ENCODE measurements around the gene NAB2. TPM values are rescaled to one million over a fixed set of nuclear protein-coding genes. Genes with fewer than 3 reads are reported as not detected.
"Not testable (repeated sequence)": the region's sequence is repeated elsewhere in the genome, so short reads cannot be mapped to it uniquely, and the experiment has no call there.

NAB2 gene
- total RNA-seq, 1 donor from 2014 or later: 76.7 TPM

- no peak for DNase-seq (ENCODE audit: low read depth)
These were observed 24.8 kb upstream of the NAB2 start for GRCh38 chr12:57063991-57064685.

DNA sequence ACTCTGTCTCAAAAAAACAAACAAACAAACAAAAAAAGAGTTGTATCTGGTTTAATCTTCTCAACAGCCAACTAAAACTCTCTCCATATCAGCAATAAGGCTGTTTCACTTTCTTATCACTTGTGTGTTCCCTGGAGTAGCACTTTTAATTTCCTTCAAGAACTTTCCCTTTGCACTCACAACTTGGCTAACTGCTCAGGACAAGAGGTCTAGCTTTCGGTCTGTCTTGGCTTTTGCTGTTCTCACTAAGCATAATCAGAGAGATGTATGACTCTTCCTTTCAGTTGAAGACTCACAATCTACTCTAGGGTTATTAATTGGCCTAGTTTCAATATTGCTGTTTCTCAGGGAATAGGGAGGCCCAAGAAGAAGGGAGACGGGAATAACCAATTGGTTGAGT, 22.7 kb upstream of the NAB2 start:
- no peak for DNase-seq (ENCODE audit: low read depth)

DNA sequence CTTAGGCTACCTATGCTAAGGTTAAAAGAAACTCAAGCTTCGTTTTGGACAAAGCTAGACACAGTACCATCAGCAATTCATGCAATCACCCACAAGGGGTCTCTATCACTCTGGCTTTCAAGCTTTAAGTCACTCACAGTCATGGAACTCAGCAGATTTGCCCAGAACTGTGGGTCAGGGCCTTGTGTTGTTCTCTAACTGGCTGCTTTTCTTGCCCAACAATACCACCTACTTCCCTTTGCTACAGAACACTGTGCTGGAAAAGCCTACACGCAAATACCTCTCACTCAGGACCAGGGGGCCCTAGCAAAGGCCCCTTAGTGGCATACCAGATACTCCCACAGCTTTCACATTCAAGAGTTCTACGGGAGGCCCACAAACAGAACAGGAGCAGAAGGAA, 19.4 kb upstream of the NAB2 start:
- peak; percentile 83 for DNase-seq (ENCODE audit: low read depth)

GRCh38 chr12:57072661-57073060, 16.3 kb upstream of the NAB2 start:
- DNase-seq (ENCODE audit: low read depth): no peak

- not testable (repeated sequence) for DNase-seq (ENCODE audit: low read depth)
These were observed 15.1 kb upstream of the NAB2 start for GRCh38 chr12:57073566-57074450.

- peak; percentile 100 for DNase-seq (ENCODE audit: low read depth)
These were observed 10.2 kb upstream of the NAB2 start, which contains the start of gene NEMP1 for GRCh38 chr12:57078519-57079404. Gene NEMP1 (minus strand): TSS chr12:57078791. CDS start chr12:57078745, 46 bp downstream.

GRCh38 chr12:57079821-57080220, 9.1 kb upstream of the NAB2 start:
- DNase-seq (ENCODE audit: low read depth): no peak

DNA sequence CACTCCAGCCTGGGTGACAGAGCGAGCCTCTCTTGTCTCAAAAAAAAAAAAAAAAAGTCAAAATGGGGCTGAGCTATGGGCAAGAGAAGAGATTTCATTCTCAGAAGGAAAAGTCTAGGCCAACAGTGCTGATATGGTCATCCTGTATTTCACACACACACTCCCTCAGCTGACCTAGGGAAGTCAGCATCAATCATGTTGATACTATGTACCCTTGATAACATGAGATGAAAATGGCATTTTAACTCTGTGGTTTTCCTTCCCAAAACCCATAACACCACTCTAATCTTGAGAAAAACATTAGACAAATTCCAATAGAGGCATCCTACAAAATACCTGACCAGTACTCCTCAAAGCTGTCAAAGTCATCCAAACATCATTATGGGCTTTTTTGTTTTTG, 8.1 kb upstream of the NAB2 start:
- DNase-seq (ENCODE audit: low read depth): no peak

DNA sequence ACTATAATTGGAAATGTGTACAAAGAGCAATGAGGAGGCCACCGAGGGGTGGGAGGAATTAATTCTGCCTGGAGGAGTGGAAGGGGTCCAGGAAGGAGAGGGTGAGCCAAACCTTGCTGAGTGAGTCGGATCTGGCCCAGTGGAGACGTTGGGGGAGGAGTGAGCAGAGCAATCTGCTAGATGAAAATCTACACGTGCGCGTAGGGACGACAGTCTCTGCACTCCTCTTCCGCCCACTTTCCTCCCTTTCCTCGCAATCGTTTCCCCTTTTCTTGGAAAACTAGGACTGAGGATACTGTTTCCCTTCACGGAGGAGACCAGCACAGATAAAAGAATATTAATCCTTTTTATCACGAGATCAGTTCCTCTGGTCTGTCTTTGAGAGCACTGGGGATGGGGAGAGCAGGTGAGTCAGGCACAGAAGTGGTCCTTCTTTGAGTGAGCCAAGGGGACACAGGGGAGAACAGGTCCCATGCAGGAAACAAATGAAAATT, 2.9 kb upstream of the NAB2 start:
- DNase-seq (ENCODE audit: low read depth): no peak

DNA sequence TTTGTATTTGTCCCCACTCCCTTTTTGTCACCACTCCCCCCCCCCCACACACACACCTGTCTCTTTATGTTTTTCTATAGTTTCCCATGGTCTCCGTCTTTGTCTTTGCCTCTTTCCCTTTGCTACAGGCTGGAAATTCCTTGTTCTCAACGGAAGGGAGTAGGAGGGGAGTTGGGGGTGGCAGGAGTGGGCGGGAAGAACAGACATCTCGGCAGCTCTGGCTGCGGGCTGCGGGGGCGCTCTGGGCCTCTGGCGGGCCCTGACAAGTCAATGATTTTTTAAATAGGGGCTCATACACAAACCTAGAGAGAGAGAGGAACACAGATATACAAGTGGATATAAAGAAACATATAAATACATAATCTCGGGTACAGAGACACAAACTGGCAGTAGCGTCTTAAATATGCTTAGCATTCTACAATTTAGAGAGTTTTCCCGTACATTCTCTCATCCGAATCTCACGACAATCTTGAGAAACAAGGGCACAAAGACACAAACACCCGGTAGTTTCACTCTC, 2.4 kb upstream of the NAB2 start:
- peak; percentile 69 for DNase-seq (ENCODE audit: low read depth)

GRCh38 chr12:57087010-57087690, 1.8 kb upstream of the NAB2 start:
- peak; percentile 91 for DNase-seq (ENCODE audit: low read depth)

DNA sequence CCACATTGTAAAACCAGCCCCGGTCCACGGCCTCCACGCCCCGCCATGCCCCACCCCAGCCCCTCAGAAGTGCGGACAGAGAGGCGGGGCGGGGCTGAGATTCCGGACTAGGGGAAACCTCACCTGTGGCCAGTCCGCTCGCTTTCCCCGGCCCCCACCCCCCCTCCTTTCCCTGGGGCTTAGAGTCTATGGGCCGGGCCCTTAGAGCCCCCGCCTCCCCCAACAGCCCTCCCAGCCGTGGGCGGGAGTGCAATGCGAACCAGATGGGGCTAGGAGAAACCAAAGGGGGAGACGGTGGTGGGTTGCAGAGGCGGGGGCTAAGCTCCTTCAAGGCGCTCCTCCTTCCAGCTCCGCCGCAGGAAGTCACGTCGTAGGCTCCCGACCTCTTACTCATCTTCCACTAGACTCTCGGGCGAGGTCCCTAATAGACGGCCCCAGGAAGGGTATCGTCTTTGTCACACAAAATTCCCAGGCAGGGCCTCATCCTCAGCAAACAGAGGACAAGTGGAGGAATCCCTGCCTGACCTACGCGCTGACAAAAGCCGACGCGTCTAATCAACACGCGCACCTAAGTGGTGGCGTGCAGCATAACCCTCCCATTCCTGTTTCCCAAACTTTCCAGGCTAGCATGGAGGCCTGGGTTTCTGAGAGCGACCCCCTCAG, 1.1 kb upstream of the NAB2 start:
- DNase-seq (ENCODE audit: low read depth): peak; percentile 91

- DNase-seq (ENCODE audit: low read depth): peak; percentile 67
These were observed 644 bp downstream of the NAB2 start for GRCh38 chr12:57089271-57090245.

DNA sequence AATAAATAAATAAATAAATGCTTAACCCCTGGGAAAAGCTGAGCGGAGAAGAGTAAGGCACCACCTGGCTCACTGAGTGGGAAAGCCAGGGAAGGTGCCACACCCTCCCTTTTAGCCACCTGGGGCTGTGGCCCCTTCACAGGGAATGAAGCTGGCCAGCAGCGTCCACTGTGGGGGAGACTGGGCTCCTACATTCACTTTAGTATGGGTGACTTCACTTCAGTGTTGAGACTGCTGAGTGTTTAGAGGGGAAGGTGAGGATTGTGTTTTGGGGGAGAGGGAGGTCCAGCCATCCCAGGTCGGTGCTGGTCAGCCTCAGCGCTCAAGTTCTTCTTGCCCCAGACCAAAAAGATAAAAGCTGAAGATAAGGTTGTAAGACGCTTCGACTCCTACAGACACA, 1.6 kb downstream of the NAB2 start:
- no peak for DNase-seq (ENCODE audit: low read depth)

GRCh38 chr12:57090924-57091637, 2.2 kb downstream of the NAB2 start:
- DNase-seq (ENCODE audit: low read depth): peak; percentile 71

DNA sequence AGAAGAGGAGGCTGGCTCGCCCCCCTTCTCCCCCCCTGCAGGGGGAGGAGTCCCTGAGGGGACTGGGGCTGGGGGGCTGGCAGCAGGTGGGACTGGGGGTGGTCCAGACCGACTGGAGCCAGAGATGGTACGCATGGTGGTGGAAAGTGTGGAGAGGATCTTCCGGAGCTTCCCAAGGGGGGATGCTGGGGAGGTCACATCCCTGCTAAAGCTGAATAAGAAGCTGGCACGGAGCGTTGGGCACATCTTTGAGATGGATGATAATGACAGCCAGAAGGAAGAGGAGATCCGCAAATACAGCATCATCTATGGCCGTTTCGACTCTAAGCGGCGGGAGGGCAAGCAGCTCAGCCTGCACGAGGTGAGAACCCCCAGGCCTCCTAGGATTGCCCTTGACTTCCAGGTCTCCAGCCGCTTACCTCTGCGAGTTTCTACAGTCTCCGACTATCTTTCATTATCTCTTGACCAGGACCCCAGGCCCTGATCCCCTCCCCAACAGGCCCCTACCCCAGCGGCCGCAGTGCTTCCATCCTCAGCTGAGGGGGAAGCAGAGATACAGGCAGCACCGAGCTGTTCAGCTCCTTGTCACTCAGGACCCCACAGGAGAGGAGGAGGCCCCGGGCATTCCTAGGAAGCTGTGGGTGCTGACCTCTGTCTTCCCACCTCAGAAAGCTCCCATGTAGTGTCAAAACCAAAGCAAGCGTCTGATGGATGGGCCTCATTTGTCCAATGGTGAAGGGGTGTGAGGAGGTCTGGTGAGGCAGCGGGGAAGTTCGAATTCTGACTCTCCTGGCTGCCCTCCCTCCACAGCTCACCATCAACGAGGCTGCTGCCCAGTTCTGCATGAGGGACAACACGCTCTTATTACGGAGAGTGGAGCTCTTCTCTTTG, 3.0 kb downstream of the NAB2 start:
- DNase-seq (ENCODE audit: low read depth): no peak

GRCh38 chr12:57092529-57092862, 3.6 kb downstream of the NAB2 start:
- DNase-seq (ENCODE audit: low read depth): no peak
